NCI-H524 treated with DMSO at 0.1 percent for 48 hours (cell line): ENCODE data around the gene MMP8.
"Not testable (repeated sequence)": the region's sequence is repeated elsewhere in the genome, so short reads cannot be mapped to it uniquely, and the experiment has no call there.

Source experiments
- DNase-seq: peaks from one replicate; lab custom pipeline; 2025; lab: John Stamatoyannopoulos, UW

MMP8 gene, protein sequence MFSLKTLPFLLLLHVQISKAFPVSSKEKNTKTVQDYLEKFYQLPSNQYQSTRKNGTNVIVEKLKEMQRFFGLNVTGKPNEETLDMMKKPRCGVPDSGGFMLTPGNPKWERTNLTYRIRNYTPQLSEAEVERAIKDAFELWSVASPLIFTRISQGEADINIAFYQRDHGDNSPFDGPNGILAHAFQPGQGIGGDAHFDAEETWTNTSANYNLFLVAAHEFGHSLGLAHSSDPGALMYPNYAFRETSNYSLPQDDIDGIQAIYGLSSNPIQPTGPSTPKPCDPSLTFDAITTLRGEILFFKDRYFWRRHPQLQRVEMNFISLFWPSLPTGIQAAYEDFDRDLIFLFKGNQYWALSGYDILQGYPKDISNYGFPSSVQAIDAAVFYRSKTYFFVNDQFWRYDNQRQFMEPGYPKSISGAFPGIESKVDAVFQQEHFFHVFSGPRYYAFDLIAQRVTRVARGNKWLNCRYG

GRCh38 chr11:102724904-102725500, at the start of gene MMP8:
MMP8 (minus strand) TSS chr11:102724954; CDS start chr11:102724855, 99 bp downstream.
- no peak for DNase-seq

DNA sequence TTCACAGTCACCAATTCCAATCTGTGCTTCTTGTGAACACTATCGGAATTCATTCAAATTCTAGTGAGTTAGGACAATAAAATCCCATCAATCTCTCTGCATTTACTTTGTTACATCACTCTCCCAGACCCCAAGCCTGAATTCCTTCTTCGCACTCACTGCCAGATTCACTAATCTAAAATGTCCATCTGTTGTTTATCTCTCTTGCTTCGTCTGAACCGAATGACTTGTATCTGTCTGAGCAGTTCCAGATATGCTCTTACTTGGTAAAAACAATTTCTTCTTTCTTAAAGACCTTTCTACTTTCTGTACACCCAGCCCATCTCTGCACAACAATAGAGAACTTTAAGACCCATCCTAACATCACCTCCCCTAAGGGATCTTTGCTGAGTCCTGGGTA, 48.6 kb upstream of the MMP8 start:
- DNase-seq: peak; percentile 5

GRCh38 chr11:102771351-102771750, 46.6 kb upstream of the MMP8 start:
- no peak for DNase-seq

DNA sequence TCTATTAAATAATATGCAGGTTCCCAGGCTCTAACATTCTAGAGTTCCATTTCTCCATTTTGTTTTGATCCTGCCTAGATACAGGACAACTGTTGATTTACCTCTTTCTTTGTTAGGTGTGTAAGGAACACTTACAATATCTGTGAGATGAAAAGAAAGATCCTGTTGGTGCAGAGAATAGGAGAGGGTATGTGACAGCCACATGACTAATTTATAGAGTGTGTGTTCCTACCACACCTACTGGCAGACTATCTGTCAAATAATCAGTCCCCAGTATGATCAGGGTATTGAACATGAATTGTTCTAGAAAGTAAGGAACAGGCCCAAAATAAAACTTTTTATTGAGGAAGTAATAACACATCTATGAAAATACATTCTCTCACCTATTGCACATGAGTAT, 45.4 kb upstream of the MMP8 start:
- no peak for DNase-seq

DNA sequence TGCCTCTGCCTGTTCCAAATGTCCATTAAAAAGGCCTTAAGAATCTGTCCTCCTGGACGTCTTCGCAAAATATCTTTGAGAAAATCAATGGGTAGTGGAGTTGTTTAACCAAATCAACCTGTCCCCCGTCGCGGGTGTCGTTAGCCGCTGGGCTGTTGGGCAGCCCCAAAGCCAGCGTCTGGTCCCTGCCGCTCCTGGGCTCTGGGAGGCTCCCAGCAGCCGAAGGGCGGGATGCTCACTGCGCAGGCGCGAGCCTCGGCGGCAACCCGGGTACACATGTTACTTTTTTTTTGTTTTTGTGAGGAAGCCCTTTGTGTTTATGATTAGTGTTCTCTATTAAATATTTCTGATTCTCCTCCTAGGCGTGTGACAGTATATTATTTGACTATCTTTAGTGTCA, 43.0 kb upstream of the MMP8 start:
- no peak for DNase-seq

GRCh38 chr11:102763440-102763839, 38.7 kb upstream of the MMP8 start:
- no peak for DNase-seq

DNA sequence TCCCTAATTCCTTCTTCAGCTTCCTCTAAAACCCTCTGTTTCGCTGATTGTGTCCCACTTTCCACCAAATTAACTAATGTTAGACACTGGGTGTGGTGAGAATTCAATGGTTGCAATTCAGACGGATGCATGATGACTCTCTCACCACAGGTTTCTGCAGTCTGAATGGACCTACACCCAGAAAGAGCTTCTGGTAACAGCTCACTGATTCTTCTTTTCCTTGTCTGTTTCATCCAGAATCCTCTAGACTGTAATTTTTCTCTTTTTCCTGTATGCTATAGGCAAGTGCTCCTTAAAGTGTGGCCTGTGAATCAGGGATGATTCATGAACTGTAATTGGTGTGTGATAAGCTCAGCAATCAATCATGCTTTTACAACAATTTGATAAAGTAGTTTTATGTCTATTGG, 37.6 kb upstream of the MMP8 start:
- DNase-seq: no peak

- no peak for DNase-seq
Measured at GRCh38 chr11:102761646-102762238, 37.0 kb upstream of the MMP8 start.

- DNase-seq: no peak
Measured at GRCh38 chr11:102760344-102761035, 35.7 kb upstream of the MMP8 start.

- DNase-seq: no peak
Measured at GRCh38 chr11:102757823-102758549, 33.2 kb upstream of the MMP8 start.

- no peak for DNase-seq
Measured at GRCh38 chr11:102753267-102753666, 28.5 kb upstream of the MMP8 start.

GRCh38 chr11:102751673-102752072, 26.9 kb upstream of the MMP8 start:
- DNase-seq: no peak

GRCh38 chr11:102749101-102749722, 24.5 kb upstream of the MMP8 start:
- no peak for DNase-seq

DNA sequence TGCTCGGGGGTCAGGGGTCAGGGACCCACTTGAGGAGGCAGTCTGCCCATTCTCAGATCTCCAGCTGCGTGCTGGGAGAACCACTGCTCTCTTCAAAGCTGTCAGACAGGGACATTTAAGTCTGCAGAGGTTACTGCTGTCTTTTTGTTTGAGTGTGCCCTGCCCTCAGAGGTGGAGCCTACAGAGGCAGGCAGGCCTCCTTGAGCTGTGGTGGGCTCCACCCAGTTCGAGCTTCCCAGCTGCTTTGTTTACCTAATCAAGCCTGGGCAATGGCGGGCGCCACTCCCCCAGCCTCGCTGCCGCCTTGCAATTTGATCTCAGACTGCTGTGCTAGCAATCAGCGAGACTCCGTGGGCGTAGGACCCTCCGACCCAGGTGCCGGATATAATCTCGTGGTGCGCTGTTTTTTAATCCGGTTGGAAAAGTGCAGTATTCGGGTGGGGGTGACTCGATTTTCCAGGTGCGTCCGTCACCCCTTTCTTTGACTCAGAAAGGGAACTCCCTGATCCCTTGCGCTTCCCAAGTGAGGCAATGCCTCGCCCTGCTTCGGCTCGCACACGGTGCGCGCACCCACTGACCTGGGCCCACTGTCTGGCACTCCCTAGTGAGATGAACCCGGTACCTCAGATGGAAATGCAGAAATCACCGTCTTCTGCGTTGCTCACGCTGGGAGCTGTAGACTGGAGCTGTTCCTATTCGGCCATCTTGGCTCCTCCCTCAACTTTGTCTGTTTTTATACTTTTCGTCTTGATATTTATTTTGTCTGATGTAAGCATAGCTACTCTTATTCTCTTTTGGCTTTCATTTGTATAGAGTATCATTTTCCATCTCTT, 22.2 kb upstream of the MMP8 start:
- not testable (repeated sequence) for DNase-seq

- no peak for DNase-seq
Measured at GRCh38 chr11:102734650-102735049, 9.9 kb upstream of the MMP8 start.

GRCh38 chr11:102733232-102733875, 8.6 kb upstream of the MMP8 start:
- DNase-seq: no peak

DNA sequence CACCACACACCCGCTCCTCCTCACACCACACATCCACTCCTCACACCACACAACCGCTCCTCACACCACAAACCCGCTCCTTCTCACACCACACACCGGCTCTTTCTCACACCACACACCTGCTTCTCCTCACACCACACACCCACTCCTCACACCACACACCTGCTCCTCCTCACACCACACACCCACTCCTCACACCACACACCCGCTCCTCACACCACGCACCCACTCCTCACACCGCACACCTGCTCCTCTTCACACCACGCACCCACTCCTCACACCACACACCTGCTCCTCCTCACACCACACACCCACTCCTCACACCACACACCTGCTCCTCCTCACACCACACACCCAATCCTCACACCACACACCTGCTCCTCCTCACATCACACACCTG, 6.2 kb upstream of the MMP8 start:
- not testable (repeated sequence) for DNase-seq

GRCh38 chr11:102729849-102730815, 5.4 kb upstream of the MMP8 start:
- DNase-seq: no peak

GRCh38 chr11:102727890-102728289, 3.1 kb upstream of the MMP8 start:
- DNase-seq: no peak
